H1 (cell line): ENCODE data around the gene CABP1. TPM values are rescaled to one million over a fixed set of nuclear protein-coding genes. Genes with fewer than 3 reads are reported as not detected.

Experiments used
- CTCF ChIA-PET: fragments of 300-600 bp; sonication (Branson Sonifier 250); formaldehyde crosslinking; loops from one replicate; lab custom pipeline; 2021; ENCODE audit not compliant: partially characterized antibody; lab: Charles Lee
- POLR2A ChIA-PET: fragments of 300-600 bp; sonication (Branson Sonifier 250); formaldehyde crosslinking; loops from one replicate; lab custom pipeline; 2021; ENCODE audit warnings: inconsistent platforms; ENCODE audit not compliant: partially characterized antibody; lab: Charles Lee
- DNase-seq, 2 experiments: peaks; one replicate each; pipeline versions ENCODE4 v3.0.0 to v3.0.0-alpha.2; 2010 to 2022; ENCODE audit warnings: low spot score in 2 of 2, low read depth in 1 of 2, mixed read lengths in 1 of 2
- FAIRE-seq: peaks from 2 replicates; lab custom pipeline; 2011; peaks lifted over from hg19 to GRCh38; lab: Jason Lieb, UNC
- H2AFZ ChIP-seq: 2 replicates; pipeline ENCODE4 v1.8.1; 2012; ENCODE audit warnings: low read length, inconsistent platforms
- H2AK5ac ChIP-seq: 2 replicates; pipeline ENCODE4 v1.6.1; 2013; ENCODE audit warnings: low read depth, low read length
- H2BK120ac ChIP-seq: replicated peaks from 2 replicates; pipeline ENCODE3; 2013; ENCODE audit warnings: low read depth, low read length, inconsistent platforms
- H2BK12ac ChIP-seq: 2 replicates; pipeline ENCODE4 v1.6.1; 2013; ENCODE audit warnings: low read depth, low read length
- H2BK15ac ChIP-seq: 2 replicates; pipeline ENCODE4 v1.6.1; 2013; ENCODE audit warnings: low read length
- H2BK20ac ChIP-seq: 2 replicates; pipeline ENCODE4 v1.6.1; 2013; ENCODE audit warnings: low read length
- H2BK5ac ChIP-seq: 2 replicates; pipeline ENCODE4 v1.6.1; 2013; ENCODE audit warnings: low read depth, low read length
- H3K14ac ChIP-seq: 2 replicates; pipeline ENCODE4 v1.6.1; 2013; ENCODE audit warnings: inconsistent platforms; ENCODE audit not compliant: insufficient read length
- H3K18ac ChIP-seq: 2 replicates; pipeline ENCODE4 v1.6.1; 2013; ENCODE audit warnings: low read length; ENCODE audit errors: extremely low read depth
- H3K23ac ChIP-seq: 2 replicates; pipeline ENCODE4 v1.6.1; 2013; ENCODE audit warnings: inconsistent platforms; ENCODE audit not compliant: insufficient read length
- H3K23me2 ChIP-seq: 2 replicates; pipeline ENCODE4 v1.6.1; 2013; ENCODE audit warnings: low read depth, low read length
- H3K27ac ChIP-seq: 2 replicates; pipeline ENCODE4 v1.6.1; 2011; ENCODE audit warnings: low read depth, low read length, inconsistent platforms
- H3K27me3 ChIP-seq, 4 experiments: replicated peaks in 1 of 4; 1 replicate in 1 of 4; 2 replicates in 3 of 4; pipeline versions ENCODE4 v1.6.1 to v1.8.1; 2011 to 2013; ENCODE audit warnings: low read length in 3 of 4, mild to moderate bottlenecking in 3 of 4, inconsistent platforms in 2 of 4, mixed read lengths in 2 of 4, moderate library complexity in 1 of 4; ENCODE audit not compliant: control insufficient read depth in 3 of 4, insufficient read depth in 3 of 4; ENCODE audit errors: extremely low read depth in 1 of 4
- H3K36me3 ChIP-seq, 4 experiments: 2 replicates each; pipeline versions ENCODE4 v1.6.1 to v1.8.1; 2011 to 2013; ENCODE audit warnings: mild to moderate bottlenecking in 4 of 4, low read length in 3 of 4, moderate library complexity in 2 of 4, control low read depth in 1 of 4, inconsistent platforms in 1 of 4; ENCODE audit not compliant: insufficient read depth in 4 of 4, control insufficient read depth in 2 of 4
- H3K4ac ChIP-seq: replicated peaks from 2 replicates; pipeline ENCODE3; 2013; ENCODE audit warnings: low read length, low read depth, mixed read lengths, inconsistent platforms; ENCODE audit not compliant: insufficient read length
- H3K4me1 ChIP-seq, 4 experiments: replicated peaks in 1 of 4; 1 replicate in 1 of 4; 2 replicates in 3 of 4; pipeline versions ENCODE4 v1.6.1 to v1.8.1; 2011 to 2013; ENCODE audit warnings: low read length in 3 of 4, inconsistent platforms in 2 of 4, mixed read lengths in 1 of 4; ENCODE audit not compliant: insufficient read depth in 4 of 4, control insufficient read depth in 3 of 4
- H3K4me2 ChIP-seq, 2 experiments: 2 replicates each; pipeline versions ENCODE4 v1.6.1 to v1.8.1; 2011 to 2013; ENCODE audit warnings: low read depth in 2 of 2, low read length in 2 of 2, control low read depth in 1 of 2, inconsistent platforms in 1 of 2, mild to moderate bottlenecking in 1 of 2; ENCODE audit not compliant: insufficient read depth in 1 of 2
- H3K4me3 ChIP-seq, 4 experiments: fragments of 200-600, 300-600 bp in 1 of 4; sonication (generic), shearing (Covaris generic), sonication (Bioruptor Twin) in 1 of 4; 2 replicates each; pipeline versions ENCODE4 v1.5.1 to v1.8.1; 2011 to 2016; ENCODE audit warnings: low read length in 4 of 4, low read depth in 3 of 4, control low read depth in 2 of 4, inconsistent platforms in 2 of 4, mild to moderate bottlenecking in 2 of 4, mixed read lengths in 1 of 4, moderate library complexity in 1 of 4; ENCODE audit not compliant: insufficient read depth in 2 of 4; ENCODE audit errors: extremely low read depth in 1 of 4
- H3K56ac ChIP-seq: replicated peaks from 2 replicates; pipeline ENCODE3; 2013; ENCODE audit warnings: low read depth, mild to moderate bottlenecking, mixed read lengths, low read length, inconsistent platforms; ENCODE audit not compliant: insufficient read length
- H3K79me1 ChIP-seq: 2 replicates; pipeline ENCODE4 v1.6.1; 2013; ENCODE audit warnings: low read depth, low read length, control low read depth
- H3K79me2 ChIP-seq, 2 experiments: 2 replicates each; pipeline versions ENCODE4 v1.6.1 to v1.8.1; 2012 to 2013; ENCODE audit warnings: low read length in 2 of 2, mild to moderate bottlenecking in 2 of 2, inconsistent platforms in 1 of 2; ENCODE audit not compliant: insufficient read depth in 2 of 2, control insufficient read depth in 1 of 2
- H3K9ac ChIP-seq, 4 experiments: replicated peaks in 1 of 4; 1 replicate in 1 of 4; 2 replicates in 3 of 4; pipeline versions ENCODE4 v1.6.1 to v1.8.1; 2011 to 2013; ENCODE audit warnings: low read depth in 3 of 4, low read length in 3 of 4, control low read depth in 2 of 4, mild to moderate bottlenecking in 2 of 4, moderate library complexity in 2 of 4, inconsistent platforms in 1 of 4; ENCODE audit errors: extremely low read depth in 1 of 4
- H3K9me3 ChIP-seq, 2 experiments: 2 replicates each; pipeline versions ENCODE4 v1.6.1 to v1.8.1; 2012 to 2013; ENCODE audit warnings: mild to moderate bottlenecking in 2 of 2, moderate library complexity in 2 of 2, control low read depth in 1 of 2, inconsistent platforms in 1 of 2, low read depth in 1 of 2, low read length in 1 of 2, mixed read lengths in 1 of 2; ENCODE audit not compliant: insufficient read depth in 2 of 2
- H4K20me1 ChIP-seq, 2 experiments: replicated peaks in 1 of 2; 2 replicates each; pipeline versions ENCODE3 to v1.8.1; 2011 to 2013; ENCODE audit warnings: inconsistent platforms in 2 of 2, low read length in 2 of 2, mild to moderate bottlenecking in 1 of 2; ENCODE audit not compliant: insufficient read depth in 2 of 2, control insufficient read depth in 1 of 2
- H4K5ac ChIP-seq: 2 replicates; pipeline ENCODE4 v1.6.1; 2013; ENCODE audit warnings: low read length, low read depth, mixed read lengths, inconsistent platforms; ENCODE audit not compliant: insufficient read length
- H4K8ac ChIP-seq: 2 replicates; pipeline ENCODE4 v1.8.0; 2013; ENCODE audit warnings: mild to moderate bottlenecking, moderate library complexity, low read length, inconsistent platforms; ENCODE audit not compliant: insufficient read depth; ENCODE audit errors: extremely low read depth
- H4K91ac ChIP-seq: replicated peaks from 2 replicates; pipeline ENCODE3; 2013; ENCODE audit warnings: low read length, mixed read lengths, inconsistent platforms; ENCODE audit not compliant: insufficient read length
- CREB1 ChIP-seq: IDR thresholded peaks from 2 replicates; pipeline ENCODE4 v1.6.1; 2012; ENCODE audit warnings: inconsistent platforms
- WGBS, 2 experiments: shearing (Covaris generic) in 1 of 2; methylation state at CpG; one replicate each; pipeline versions ENCODE4 v1.1.6 to v1.1.7; 2013 to 2015; ENCODE audit warnings: low lambda C conversion rate in 2 of 2, mixed read lengths in 2 of 2, inconsistent platforms in 1 of 2, low coverage in 1 of 2, missing lambda C conversion rate in 1 of 2; ENCODE audit not compliant: insufficient replicate concordance in 2 of 2, insufficient coverage in 1 of 2, insufficient read length in 1 of 2; ENCODE audit errors: extremely low coverage in 1 of 2, missing lambda C conversion rate in 1 of 2; 5-methylcytosine and 5-hydroxymethylcytosine counted together
- polyA plus RNA-seq, 7 experiments: library from polyadenylated mRNA; depleted of rRNA in 3 of 7; stranded (reverse) in 5 of 7; unstranded in 2 of 7; fragments of >200 nt in 5 of 7; fragments of 200-250 nt in 2 of 7; gene quantifications; 1 replicate in 5 of 7; 2 replicates in 1 of 7; 4 replicates in 1 of 7; pipeline versions ENCODE4 v1.2.1 to v1.2.3, GENCODE V29; 2011 to 2013; ENCODE audit warnings: missing spikeins in 2 of 7, mixed read lengths in 2 of 7
- total RNA-seq: library from RNA; stranded (reverse); fragmentation: NEBNext Ultra II Directional; extraction: Animal tissue kit (Norgen Biotek cat#: 25700); gene quantifications from 2 replicates; pipeline ENCODE4 v1.2.1, GENCODE V29; 2021

CABP1 gene
- total and polyA plus RNA-seq, 2 of the 8 experiments (the other 6 are each of a cell fraction or from before 2014, with no cell fraction given) = 3.9 to 7.4 TPM

DNA sequence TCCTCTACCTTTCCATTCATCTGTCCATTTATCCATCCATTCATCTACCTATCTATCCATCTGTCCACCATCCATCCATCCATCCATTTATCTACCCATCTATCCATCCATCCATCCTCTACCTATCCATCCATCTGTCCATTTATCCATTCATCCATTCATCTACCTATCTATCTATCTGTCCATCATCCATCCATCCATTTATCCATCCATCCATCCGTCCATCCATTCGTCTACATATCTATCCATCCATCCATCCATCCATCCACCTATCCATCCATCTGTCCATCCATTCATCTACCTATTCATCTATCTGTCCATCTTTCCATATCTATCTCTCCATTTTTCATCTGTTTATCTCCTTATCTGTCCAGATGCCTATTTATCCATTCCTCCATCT lies 21.0 kb downstream of the CABP1 start:
- H3K23ac ChIP-seq = no peak overlapping the region
- H4K91ac ChIP-seq = no peak overlapping the region
- no peak for TF ChIP-seq CREB1
- no peak overlapping the region for H4K8ac ChIP-seq
- FAIRE-seq (no peak), DNase-seq (no peak)
- H3K79me2 ChIP-seq = no peaks in the 10 kb centered on the region
- no peak overlapping the region for H2AK5ac ChIP-seq
- H3K4me3 ChIP-seq = no peak overlapping the region
- H3K9ac ChIP-seq = no peak overlapping the region
- H4K20me1 ChIP-seq = peaks cover 0 to 4% of the 10 kb centered on the region in 2 experiments
- no peaks in the 10 kb centered on the region for H3K36me3 ChIP-seq
- no peak overlapping the region for H2AFZ ChIP-seq
- H2BK15ac ChIP-seq = no peak overlapping the region
- H2BK20ac ChIP-seq = no peak overlapping the region
- no peak overlapping the region for H4K5ac ChIP-seq
- ChIA-PET POLR2A (interaction anchor here (1.7 kb wide), 1 partner anchor 12 kb away, joined by 5 read pairs; no protein-coding TSS in a partner anchor), CTCF (no interaction called here)
- no peak overlapping the region for H3K27ac ChIP-seq
- H3K79me1 ChIP-seq = no peaks in the 10 kb centered on the region
- H2BK12ac ChIP-seq = no peak overlapping the region
- no peaks in the 10 kb centered on the region for H3K9me3 ChIP-seq
- no peak overlapping the region for H2BK120ac ChIP-seq
- H3K14ac ChIP-seq = no peak overlapping the region
- peaks cover 4% of the 10 kb centered on the region; the same call in 1 of the 2 replicates for H3K23me2 ChIP-seq
- H3K27me3 ChIP-seq = no peaks in the 10 kb centered on the region
- H3K18ac ChIP-seq = no peak overlapping the region
- H3K4ac ChIP-seq = no peak overlapping the region
- no peak overlapping the region for H3K4me2 ChIP-seq
- H2BK5ac ChIP-seq = no peak overlapping the region
- no peak overlapping the region for H3K56ac ChIP-seq
- no peaks in the 10 kb centered on the region for H3K4me1 ChIP-seq
- WGBS, 2 experiments = 89 to 100% methylated on average over 2 of the region's 2 CpGs
